Esophagus squamous epithelium (tissue), 4 donors: ENCODE data around the gene GSTM2.

Experiments used
- CTCF ChIP-seq, 6 experiments: fragments of 450-650 bp in 4 of 6; fragments of 200-600 bp in 2 of 6; sonication (generic) in 2 of 6; IDR thresholded peaks; one replicate each; pipeline ENCODE4 v1.5.1; 2016 to 2019; ENCODE audit warnings: antibody characterized with exemption in 6 of 6, mild to moderate bottlenecking in 4 of 6, moderate library complexity in 4 of 6
- POLR2A ChIP-seq, 4 donors: fragments of 450-650 bp; IDR thresholded peaks; one replicate each; pipeline ENCODE4 v1.6.1; 2017; ENCODE audit warnings: antibody characterized with exemption in 4 of 4, mild to moderate bottlenecking in 4 of 4, moderate library complexity in 3 of 4

- no peak for TF ChIP-seq CTCF (IDR thresholded peaks at IDR 0.05)
- no peak for TF ChIP-seq POLR2A (IDR thresholded peaks at IDR 0.05)
These were observed 28.6 kb upstream of the GSTM2 start for GRCh38 chr1:109639063-109639840.
